GM21526 (cell line): ENCODE data around the gene METTL1.
"Not testable (repeated sequence)": the region's sequence is repeated elsewhere in the genome, so short reads cannot be mapped to it uniquely, and the experiment has no call there.

Source experiments
- ATAC-seq: cut with Tn5 transposase; IDR thresholded peaks from one replicate; pipeline ENCODE4 v1.9.1; 2021; ENCODE audit warnings: moderate library complexity; ENCODE audit not compliant: unreplicated experiment, low FRiP score

METTL1 gene

DNA sequence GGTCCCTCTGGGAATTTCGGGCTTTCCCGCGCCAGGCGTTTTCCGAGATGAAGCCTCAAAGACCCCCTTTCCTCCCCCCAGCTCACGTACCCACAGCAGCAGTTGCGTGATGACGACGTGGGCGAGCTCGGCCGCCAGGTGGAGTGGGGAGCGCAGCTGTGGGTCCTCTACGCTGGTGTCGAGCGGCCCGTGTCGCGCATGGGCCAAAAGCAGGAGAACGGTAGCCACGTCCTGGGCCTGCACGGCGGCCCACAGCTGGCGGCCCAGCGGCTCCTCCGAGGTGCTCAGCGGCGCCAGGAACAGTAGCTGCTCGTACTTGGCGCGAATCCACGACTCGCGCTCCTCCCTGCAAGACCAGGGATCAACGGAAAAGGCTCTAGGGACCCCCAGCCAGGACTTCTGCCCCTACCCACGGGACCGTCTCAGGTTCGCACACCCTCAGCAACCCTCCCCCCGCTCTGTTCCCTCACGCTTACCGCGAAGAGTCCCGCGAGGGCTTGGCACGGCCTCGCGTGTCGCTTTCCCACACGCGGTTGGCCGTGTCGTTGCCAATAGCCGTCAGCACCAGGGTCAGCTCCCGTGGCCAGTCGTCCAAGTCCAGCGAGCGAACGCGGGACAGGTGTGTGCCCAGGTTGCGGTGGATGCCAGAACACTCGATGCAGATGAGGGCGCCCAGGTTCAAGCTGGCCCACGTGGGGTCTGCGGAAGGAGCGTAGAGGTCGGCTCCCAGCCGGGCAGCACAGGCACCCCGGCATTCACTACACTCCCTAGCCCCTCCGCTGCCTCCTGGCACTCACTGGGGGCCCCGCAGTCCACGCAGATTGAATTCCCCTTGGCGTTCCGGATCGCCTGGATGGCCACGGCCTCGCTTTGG, 44.8 kb downstream of the METTL1 start:
- ATAC-seq, result no peak

DNA sequence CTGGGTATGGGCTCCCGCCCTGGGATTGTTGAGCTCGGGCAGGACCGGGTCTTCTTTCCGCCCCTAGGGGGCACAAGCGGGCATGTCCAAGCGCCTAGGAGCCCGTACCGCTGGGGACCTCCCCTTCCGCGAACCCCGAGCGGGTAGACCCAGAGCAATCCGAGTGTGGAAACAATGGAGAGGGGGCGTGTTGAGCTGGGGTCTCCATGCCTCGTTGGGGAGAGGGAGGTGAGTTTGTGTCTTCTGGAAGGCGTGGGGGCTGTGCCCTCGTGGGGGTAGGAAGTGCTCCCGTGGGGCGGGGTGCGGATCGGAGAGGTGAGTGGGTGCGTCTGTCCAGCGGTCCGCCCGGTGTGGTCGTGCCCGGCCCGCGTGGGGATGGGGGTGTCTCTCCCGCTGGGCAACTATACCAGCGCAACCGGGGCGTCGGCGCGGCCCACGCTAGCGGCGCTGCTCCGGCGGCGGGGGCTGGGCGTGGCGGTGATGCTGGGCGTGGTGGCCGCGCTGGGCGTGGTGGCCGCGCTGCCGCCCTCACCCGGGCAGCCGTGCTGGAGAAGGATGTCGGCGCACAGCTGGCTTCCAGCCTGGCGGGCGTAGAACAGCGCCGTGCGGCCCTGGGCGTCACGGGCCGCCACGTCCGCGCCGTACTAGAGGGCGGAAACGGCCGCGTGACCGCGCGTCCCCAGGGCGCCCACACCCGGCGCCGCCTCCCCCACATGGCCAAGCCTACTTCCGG, 45.6 kb downstream of the METTL1 start:
- no peak for ATAC-seq

DNA sequence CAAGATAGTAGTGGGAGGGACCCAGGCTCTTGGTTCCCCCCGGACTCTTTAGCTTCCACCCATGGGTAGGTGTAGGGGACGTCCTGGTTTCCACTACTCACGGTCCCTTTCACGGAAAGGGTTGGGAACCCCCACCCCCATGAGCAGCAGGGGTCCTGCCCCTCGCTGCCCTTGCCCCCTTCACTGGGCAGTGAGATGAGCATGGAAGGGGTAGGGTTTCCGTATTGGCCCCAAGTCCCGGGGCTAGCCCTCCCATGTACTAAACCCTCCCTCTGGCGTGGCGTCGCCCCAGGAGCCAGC, 46.1 kb downstream of the METTL1 start:
- ATAC-seq, result no peak

DNA sequence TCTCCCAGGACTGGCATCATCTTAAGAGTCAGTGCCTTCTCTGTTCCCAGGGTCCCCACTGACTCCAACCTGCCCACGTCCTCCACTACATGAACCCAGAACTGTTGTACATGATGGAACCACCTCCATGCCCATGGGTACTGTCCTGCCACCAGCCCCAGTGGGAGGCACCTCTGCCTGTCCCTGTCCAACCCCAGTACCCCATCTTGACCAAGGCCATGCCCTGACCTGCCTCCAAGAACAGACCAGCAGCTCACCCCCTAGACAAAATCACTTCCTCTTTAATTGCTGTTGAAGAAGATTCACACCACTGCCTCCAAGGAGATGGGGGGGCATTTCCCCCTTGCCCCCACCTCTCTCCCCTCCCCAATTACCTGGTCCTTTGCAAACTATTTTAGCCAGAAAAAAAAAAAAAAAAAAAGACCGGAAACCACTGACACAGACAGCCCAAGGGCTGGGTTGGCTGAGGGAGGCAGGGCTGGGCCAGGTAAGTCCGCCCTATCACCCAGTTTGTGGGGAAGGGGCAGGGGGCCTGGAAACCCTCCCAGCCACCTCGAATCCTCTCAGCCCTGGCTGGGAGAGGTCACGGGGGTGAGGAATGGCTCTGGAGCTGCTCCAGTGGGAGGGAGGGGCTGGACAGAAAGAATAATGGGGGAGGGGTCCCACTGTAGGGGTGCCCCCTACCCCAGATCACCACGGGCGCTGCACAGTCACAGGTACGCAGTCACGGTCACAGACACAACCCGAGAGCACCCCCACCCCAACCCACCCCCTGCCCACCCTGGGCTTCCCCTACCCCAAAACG, 46.8 kb downstream of the METTL1 start:
- no peak for ATAC-seq

DNA sequence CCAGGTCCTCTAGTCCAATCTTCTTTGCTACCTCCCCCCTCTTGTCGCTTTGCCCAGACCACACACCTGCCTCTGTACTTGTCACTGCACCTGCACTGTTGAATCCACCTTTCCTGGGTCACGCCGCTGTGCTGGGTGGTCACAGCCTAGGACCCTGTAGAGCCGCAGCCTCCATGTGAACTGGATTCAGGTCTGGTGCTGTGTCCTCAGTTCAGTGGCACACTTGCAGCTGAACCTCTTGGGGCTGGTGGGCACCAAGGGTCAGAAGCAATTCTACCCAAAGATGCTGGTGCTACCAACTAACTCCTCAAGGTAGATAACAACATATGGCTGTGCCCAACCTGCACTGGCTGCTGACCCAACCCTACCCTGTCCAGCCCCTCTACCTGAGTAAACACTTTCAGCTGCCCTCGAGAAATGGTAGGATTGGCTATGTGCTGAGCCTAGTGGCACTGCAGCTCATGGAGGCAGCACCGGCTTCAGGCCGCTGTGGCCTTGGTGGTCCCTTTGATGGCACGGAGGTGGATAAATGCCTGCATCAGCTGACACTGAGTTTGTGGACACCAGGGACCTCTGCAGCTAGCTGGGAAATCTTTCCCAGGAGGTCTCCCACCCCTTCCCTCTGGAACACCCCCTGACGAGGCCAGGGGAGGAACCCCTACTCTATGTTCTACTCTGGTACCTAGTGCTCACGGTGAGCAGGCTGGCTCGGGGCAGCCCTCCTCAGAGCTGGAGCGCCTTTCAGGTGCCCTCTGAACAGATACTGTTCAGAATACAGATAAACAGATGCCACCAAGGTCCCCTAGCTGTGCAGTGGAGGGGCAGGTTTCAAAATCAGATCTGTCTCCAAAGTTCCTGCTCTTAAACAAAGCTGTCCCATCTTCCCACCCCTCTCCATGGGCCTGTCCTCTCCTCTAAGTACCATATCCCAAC, 47.6 kb downstream of the METTL1 start:
- no peak for ATAC-seq

DNA sequence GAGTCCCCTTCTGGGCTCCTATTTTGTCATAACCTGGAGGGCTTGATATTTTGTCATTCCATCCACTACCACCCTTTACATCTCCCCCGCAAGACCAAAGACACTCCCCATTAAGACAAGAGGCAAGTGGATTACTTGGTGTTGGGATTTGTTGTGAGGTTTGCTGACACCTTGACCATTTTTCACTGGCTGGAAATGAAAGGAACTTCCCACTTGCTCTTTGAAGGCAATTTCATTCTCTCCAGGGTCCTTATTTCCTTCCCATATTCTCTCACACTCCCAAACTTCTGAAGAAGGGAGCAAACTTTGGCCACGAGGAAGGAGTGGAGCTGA, 48.3 kb downstream of the METTL1 start:
- ATAC-seq, result no peak

DNA sequence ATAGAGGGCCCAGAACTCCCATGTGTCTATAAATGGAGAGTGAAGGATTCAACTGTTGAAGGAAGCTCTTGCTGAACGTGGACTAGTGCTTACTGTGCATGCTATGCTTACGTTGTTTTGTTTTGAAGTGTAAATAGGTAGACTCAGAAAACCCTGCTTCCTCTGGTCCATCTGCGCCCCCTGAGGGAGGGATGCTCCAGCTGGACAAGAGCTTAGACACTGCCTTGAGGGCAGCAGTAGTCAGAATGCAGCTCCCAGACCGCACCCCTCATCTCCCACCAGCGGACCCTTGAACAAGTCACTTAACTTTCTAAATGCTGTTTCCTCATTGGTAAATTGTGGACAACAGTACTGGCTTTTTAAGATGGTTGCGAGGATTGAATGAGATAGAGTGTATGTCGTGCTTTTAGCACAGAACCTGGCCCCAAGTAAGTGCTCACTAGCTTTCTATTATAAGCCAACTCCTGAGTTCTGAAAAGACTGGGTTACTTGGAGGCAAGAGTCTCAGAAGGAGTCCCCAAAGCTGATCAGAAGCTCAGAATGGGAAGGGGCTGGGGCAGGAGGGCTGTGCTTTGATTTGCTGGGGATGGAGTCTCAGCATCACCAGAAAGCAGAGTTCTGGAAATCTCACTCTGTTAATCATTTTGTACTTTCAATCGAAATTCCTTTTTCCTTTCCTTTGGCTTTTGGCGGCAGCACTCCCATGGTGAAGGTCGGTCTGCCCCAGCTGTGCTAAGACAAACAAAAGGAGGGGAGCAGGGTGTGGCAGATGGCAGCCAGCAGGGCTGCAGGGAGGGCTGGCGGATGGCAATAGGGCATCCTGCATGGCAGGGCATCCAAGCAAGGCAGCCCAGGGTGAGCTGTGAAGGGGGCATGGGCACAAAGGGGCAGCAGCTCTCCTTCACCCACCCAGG, 48.9 kb downstream of the METTL1 start:
- ATAC-seq, result no peak

DNA sequence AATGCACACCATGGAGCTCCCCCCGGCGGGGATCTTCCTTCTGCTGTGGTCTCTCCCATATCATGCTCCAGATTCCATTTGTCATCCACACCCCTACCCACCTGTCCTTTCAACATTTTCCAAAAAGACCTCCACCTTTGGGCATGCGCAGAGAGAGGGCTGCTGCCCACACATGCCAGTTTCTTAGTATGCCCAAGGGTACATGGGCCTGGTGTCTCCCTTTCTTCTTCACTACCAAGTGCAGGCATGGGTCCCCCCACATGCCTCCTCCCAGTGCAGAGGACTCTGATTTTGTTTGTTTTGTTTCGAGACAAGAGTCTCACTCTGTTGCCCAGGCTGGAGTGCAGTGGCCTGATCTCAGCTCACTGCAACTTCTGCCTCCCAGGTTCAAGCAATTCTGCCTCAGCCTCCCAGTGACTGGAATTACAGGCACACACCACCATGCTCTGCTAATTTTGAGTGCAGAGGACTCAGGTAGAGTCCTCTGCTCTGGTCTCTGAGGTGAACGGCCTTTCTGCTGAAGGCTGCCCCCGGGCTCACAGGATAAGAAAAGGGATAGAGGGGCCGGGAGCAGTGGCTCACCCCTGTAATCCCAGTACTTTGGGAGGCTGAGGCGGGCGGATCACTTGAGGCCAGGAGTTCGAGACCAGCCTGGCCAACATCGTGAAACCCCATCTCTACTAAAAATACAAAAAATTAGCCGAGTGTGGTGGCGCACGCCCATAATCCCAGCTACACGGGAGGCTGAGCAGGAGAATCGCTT, 49.9 kb downstream of the METTL1 start:
- not testable (repeated sequence) for ATAC-seq

DNA sequence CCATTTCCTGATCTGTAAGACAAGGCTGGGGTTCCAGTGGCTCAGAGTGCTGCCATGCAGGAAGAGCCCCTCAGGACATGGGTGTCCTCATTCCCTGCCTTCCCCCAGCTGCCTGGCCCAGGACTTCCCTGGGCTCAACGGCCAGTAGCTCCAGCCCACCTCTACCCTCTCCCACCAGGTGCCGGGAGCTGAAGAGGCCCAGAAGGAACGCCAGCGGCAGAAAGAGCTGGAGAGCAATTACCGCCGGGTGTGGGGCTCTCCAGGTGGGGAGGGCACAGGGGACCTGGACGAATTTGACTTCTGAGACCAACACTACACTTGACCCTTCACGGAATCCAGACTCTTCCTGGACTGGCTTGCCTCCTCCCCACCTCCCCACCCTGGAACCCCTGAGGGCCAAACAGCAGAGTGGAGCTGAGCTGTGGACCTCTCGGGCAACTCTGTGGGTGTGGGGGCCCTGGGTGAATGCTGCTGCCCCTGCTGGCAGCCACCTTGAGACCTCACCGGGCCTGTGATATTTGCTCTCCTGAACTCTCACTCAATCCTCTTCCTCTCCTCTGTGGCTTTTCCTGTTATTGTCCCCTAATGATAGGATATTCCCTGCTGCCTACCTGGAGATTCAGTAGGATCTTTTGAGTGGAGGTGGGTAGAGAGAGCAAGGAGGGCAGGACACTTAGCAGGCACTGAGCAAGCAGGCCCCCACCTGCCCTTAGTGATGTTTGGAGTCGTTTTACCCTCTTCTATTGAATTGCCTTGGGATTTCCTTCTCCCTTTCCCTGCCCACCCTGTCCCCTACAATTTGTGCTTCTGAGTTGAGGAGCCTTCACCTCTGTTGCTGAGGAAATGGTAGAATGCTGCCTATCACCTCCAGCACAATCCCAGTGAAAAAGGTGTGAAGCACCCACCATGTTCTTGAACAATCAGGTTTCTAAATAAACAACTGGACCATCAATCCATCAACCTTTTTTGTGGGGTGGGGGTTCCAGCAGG, 51.0 kb downstream of the METTL1 start:
- no peak for ATAC-seq

DNA sequence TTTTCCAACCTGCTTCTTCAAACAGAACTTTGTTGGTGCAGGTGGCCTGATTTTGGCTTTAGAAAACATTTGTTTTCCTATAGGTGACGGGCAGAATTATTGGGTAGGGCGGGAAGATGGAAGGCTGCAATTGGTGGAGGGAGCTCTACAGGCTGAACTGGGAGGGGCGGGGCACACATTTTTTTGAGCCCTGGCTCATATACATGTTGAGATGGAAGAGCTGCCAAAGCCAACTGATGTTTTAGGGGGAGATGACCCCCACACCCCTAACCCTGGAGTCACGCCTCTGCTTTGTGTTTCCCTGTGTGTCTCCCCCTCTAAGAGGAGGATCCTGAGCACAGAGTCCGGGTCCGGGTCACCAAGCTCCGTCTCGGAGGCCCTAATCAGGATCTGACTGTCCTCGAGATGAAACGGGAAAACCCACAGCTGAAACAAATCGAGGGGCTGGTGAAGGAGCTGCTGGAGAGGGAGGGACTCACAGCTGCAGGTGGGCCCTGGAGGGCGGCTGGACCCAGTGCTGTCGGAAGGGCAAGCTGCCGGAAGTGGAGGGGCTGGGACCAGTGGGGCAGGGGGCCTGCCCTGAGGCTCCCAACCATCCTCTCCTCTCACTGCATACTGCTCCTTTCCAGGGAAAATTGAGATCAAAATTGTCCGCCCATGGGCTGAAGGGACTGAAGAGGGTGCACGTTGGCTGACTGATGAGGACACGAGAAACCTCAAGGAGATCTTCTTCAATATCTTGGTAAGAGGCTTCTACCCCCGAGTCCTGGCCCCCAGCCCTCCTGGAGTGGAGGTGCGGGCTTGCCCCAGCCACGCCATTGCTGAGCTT, 51.9 kb downstream of the METTL1 start:
- no peak for ATAC-seq

DNA sequence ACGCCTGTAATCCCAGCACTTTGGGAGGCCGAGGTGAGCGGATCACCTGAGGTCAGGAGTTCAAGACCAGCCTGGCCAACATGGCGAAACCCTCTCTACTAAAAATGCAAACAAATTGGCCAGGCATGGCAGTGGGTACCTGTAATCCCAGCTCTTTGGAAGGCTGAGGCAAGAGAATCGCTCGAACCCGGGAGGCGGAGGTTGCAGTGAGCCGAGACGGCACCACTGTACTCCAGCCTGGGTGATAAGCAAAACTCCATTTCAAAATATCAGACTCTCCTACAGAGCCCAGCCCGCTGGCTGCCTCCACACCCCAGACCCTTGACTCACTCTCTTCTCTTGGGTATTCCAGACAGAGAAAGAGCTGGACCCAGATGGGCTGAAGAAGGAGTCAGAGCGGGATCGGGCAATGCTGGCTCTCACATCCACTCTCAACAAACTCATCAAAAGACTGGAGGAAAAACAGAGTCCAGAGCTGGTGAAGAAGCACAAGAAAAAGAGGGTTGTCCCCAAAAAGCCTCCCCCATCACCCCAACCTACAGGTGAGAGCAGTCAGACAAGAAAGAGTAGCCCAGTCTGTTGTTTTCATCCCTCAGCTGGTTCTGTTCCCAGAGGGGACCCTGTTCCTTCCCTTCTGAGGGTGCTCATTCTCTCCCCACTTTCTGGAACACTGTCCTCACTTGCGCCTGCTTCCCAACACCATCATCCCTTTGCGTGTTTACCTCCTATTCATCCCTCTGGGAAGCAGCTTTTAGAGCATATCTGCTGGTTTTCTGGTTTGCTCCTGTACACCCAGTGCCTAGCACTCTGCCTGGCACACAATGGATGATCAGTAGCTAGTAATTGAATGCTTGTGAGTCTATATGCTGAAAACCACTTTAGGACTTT, 53.0 kb downstream of the METTL1 start:
- no peak for ATAC-seq
